Endodermal cell (in vitro differentiated cells): ENCODE data around the gene FBXL13. TPM values are rescaled to one million over a fixed set of nuclear protein-coding genes. Genes with fewer than 3 reads are reported as not detected.
A peak's percentile ranks its signal among the peaks of the same experiment; 100 is the strongest.

Experiments used
- DNase-seq: peaks from one replicate; pipeline ENCODE4 v3.0.0-alpha.2; 2017
- H3K27ac ChIP-seq: 2 replicates; pipeline ENCODE4 v1.5.1; 2013; ENCODE audit warnings: mild to moderate bottlenecking, low read depth, low read length, moderate library complexity
- H3K27me3 ChIP-seq: 2 replicates; pipeline ENCODE4 v1.6.1; 2013; ENCODE audit warnings: mild to moderate bottlenecking, low read length, moderate library complexity; ENCODE audit not compliant: insufficient read depth, control insufficient read depth, poor library complexity, severe bottlenecking
- H3K36me3 ChIP-seq: 2 replicates; pipeline ENCODE4 v1.7.0; 2013; ENCODE audit warnings: mild to moderate bottlenecking, low read length, moderate library complexity; ENCODE audit not compliant: control insufficient read depth, insufficient read depth
- H3K4me1 ChIP-seq: one replicate; pipeline ENCODE4 v1.7.0; 2013; ENCODE audit warnings: low read length; ENCODE audit not compliant: control insufficient read depth, insufficient read depth
- H3K4me3 ChIP-seq: 2 replicates; pipeline ENCODE4 v1.5.1; 2013; ENCODE audit warnings: mild to moderate bottlenecking, low read length, moderate library complexity
- H3K9ac ChIP-seq: 2 replicates; pipeline ENCODE4 v1.6.1; 2013; ENCODE audit warnings: mild to moderate bottlenecking, low read length, moderate library complexity; ENCODE audit not compliant: poor library complexity, severe bottlenecking; ENCODE audit errors: extremely low read depth
- H3K9me3 ChIP-seq: 2 replicates; pipeline ENCODE4 v1.6.1; 2013; ENCODE audit warnings: mild to moderate bottlenecking, low read length, moderate library complexity; ENCODE audit not compliant: control insufficient read depth
- H3K27ac Mint-ChIP-seq: 2 replicates; pipeline ENCODE4 v1.8.0; 2020; ENCODE audit warnings: mixed read lengths
- H3K27me3 Mint-ChIP-seq: 2 replicates; pipeline ENCODE4 v1.8.0; 2021; ENCODE audit warnings: mild to moderate bottlenecking, mixed read lengths; ENCODE audit not compliant: insufficient read depth
- H3K36me3 Mint-ChIP-seq: 2 replicates; pipeline ENCODE4 v1.8.0; 2020; ENCODE audit warnings: low read depth, mixed read lengths
- H3K4me1 Mint-ChIP-seq: 2 replicates; pipeline ENCODE4 v1.8.0; 2020; ENCODE audit warnings: mixed read lengths
- H3K4me3 Mint-ChIP-seq: 2 replicates; pipeline ENCODE4 v1.8.0; 2020; ENCODE audit warnings: mild to moderate bottlenecking, moderate library complexity, mixed read lengths
- H3K9me3 Mint-ChIP-seq: 2 replicates; pipeline ENCODE4 v1.8.0; 2020; ENCODE audit warnings: mild to moderate bottlenecking, mixed read lengths
- WGBS, 2 experiments: methylation state at CpG; one replicate each; pipeline versions ENCODE4 v1.1.5 to v1.1.7; 2013; ENCODE audit warnings: missing lambda C conversion rate in 2 of 2, mixed read lengths in 1 of 2; ENCODE audit not compliant: insufficient coverage in 1 of 2, insufficient read length in 1 of 2; 5-methylcytosine and 5-hydroxymethylcytosine counted together
- total RNA-seq, 2 donors: library from RNA; stranded (reverse); fragmentation: NEBNext Ultra II Directional in 1 of 2; extraction: Animal tissue kit (Norgen Biotek cat#: 25700) in 1 of 2; gene quantifications; 2 replicates in 1 of 2; 3 replicates in 1 of 2; pipeline ENCODE4 v1.2.1, GENCODE V29; 2021
- TF ChIP-seq, protein P1 (sequence below): fragments of 200-600 bp; sonication (generic); conservative IDR thresholded peaks from 2 replicates; pipeline ENCODE4 v1.5.0; 2021; ENCODE audit warnings: antibody characterized with exemption, mild to moderate bottlenecking

Gene FBXL13
- total RNA-seq, 2 donors from 2014 or later, result 2.1 to 2.7 TPM

- WGBS, 2 experiments, result 93 to 100% methylated on average over 1 of the region's 1 CpG
- peaks cover 19% of the 10 kb centered on the region for H3K4me1 ChIP-seq
- peaks cover 43% of the 10 kb centered on the region for H3K4me1 Mint-ChIP-seq
These were observed 135.9 kb downstream of the FBXL13 start for GRCh38 chr7:102938679-102939078.

GRCh38 chr7:102935450-102936115 is 139.0 kb downstream of the FBXL13 start:
- no peak overlapping the region for H3K9ac ChIP-seq
- H3K27ac Mint-ChIP-seq, result no peak overlapping the region
- 88% methylated on average over 5 of the region's 6 CpGs; no CpG with 5 or more reads in 1 of the 2 experiments for WGBS, 2 experiments
- no peaks in the 10 kb centered on the region for H3K27me3 ChIP-seq
- no peaks in the 10 kb centered on the region for H3K36me3 Mint-ChIP-seq
- no peak for DNase-seq
- H3K9me3 Mint-ChIP-seq, result no peaks in the 10 kb centered on the region
- peaks cover 17% of the 10 kb centered on the region for H3K4me1 ChIP-seq
- H3K36me3 ChIP-seq, result no peaks in the 10 kb centered on the region
- H3K9me3 ChIP-seq, result no peaks in the 10 kb centered on the region
- H3K4me1 Mint-ChIP-seq, result peaks cover 34% of the 10 kb centered on the region
- H3K27ac ChIP-seq, result no peak overlapping the region
- H3K4me3 Mint-ChIP-seq, result no peak overlapping the region
- H3K27me3 Mint-ChIP-seq, result peaks cover 2% of the 10 kb centered on the region
- TF ChIP-seq, protein P1, sequence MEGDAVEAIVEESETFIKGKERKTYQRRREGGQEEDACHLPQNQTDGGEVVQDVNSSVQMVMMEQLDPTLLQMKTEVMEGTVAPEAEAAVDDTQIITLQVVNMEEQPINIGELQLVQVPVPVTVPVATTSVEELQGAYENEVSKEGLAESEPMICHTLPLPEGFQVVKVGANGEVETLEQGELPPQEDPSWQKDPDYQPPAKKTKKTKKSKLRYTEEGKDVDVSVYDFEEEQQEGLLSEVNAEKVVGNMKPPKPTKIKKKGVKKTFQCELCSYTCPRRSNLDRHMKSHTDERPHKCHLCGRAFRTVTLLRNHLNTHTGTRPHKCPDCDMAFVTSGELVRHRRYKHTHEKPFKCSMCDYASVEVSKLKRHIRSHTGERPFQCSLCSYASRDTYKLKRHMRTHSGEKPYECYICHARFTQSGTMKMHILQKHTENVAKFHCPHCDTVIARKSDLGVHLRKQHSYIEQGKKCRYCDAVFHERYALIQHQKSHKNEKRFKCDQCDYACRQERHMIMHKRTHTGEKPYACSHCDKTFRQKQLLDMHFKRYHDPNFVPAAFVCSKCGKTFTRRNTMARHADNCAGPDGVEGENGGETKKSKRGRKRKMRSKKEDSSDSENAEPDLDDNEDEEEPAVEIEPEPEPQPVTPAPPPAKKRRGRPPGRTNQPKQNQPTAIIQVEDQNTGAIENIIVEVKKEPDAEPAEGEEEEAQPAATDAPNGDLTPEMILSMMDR, result no peak
- no peak overlapping the region for H3K4me3 ChIP-seq

More at GRCh38 chr7:102938679-102939078, 135.9 kb downstream of the FBXL13 start:
- H3K9me3 ChIP-seq, result no peaks in the 10 kb centered on the region
- no peak overlapping the region for H3K27ac ChIP-seq
- no peak overlapping the region for H3K9ac ChIP-seq
- Mint-ChIP-seq H3K27ac (no peak overlapping the region), H3K36me3 (no peaks in the 10 kb centered on the region), H3K9me3 (no peaks in the 10 kb centered on the region), H3K4me3 (no peak overlapping the region), H3K27me3 (peaks cover 2% of the 10 kb centered on the region)
- H3K4me3 ChIP-seq, result no peak overlapping the region
- TF ChIP-seq, protein P1, result no peak
- H3K27me3 ChIP-seq, result no peaks in the 10 kb centered on the region
- DNase-seq, result no peak
- H3K36me3 ChIP-seq, result no peaks in the 10 kb centered on the region

DNA sequence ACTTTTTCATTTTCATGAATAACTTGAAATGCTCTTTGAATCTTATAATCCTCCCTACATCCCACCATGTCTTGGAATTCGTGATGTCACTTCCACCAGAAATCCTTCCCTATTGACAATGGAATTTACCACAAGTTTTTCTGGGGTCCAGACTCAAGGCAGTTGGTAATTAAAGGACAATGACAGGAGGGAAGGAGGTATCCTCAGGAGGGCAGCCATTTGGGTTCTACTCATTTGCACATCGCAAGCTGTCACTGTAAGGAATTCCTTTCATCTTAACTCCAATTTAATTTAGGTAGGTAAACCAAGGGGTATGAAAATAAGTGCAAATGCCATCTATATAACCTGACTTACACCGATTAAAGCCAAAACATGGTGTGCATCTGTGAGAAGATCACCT is 139.9 kb downstream of the FBXL13 start:
- no peaks in the 10 kb centered on the region for H3K27me3 ChIP-seq
- H3K9ac ChIP-seq, result no peak overlapping the region
- H3K27ac ChIP-seq, result no peak overlapping the region
- no peak overlapping the region for H3K4me3 Mint-ChIP-seq
- no peak overlapping the region for H3K27ac Mint-ChIP-seq
- TF ChIP-seq, protein P1, result no peak
- H3K27me3 Mint-ChIP-seq, result peaks cover 2% of the 10 kb centered on the region
- DNase-seq, result peak; percentile 62
- 41% methylated on average over 3 of the region's 3 CpGs; no CpG with 5 or more reads in 1 of the 2 experiments for WGBS, 2 experiments
- peaks cover 17% of the 10 kb centered on the region for H3K4me1 ChIP-seq
- H3K9me3 ChIP-seq, result no peaks in the 10 kb centered on the region
- H3K36me3 ChIP-seq, result no peaks in the 10 kb centered on the region
- H3K36me3 Mint-ChIP-seq, result no peaks in the 10 kb centered on the region
- no peaks in the 10 kb centered on the region for H3K9me3 Mint-ChIP-seq
- H3K4me1 Mint-ChIP-seq, result peaks cover 34% of the 10 kb centered on the region
- no peak overlapping the region for H3K4me3 ChIP-seq
